Omental fat pad (tissue), 4 donors: ENCODE measurements around the gene ATF7IP. TPM values are rescaled to one million over a fixed set of nuclear protein-coding genes. Genes with fewer than 3 reads are reported as not detected.

Experiments
- ATAC-seq: fragments of 150-250 bp; one replicate; pipeline ENCODE4 v1.9.1; 2016; ENCODE audit warnings: mild to moderate bottlenecking, moderate library complexity; ENCODE audit not compliant: low FRiP score
- DNase-seq: peaks from one replicate; pipeline ENCODE4 v3.0.0-alpha.2; 2019; ENCODE audit warnings: low spot score
- CTCF ChIP-seq, 3 donors: fragments of 450-650 bp; IDR thresholded peaks; one replicate each; pipeline ENCODE4 v1.5.1; 2016 to 2017; ENCODE audit warnings: antibody characterized with exemption in 3 of 3, mild to moderate bottlenecking in 3 of 3, moderate library complexity in 2 of 3
- total RNA-seq, 4 donors: library from RNA; depleted of rRNA; stranded (reverse); fragments of >200 nt; gene quantifications; one replicate each; pipeline ENCODE4 v1.1.0, GENCODE V29; 2016

Gene ATF7IP
- total RNA-seq, 4 donors from 2014 or later, result 23.9 to 70.0 (median 34.2) TPM

GRCh38 chr12:14545144-14546124 is 180.0 kb downstream of the ATF7IP start:
- DNase-seq, result no peak
- no peak for TF ChIP-seq CTCF (IDR thresholded peaks at IDR 0.05)
- no peak for ATAC-seq

- TF ChIP-seq CTCF (IDR thresholded peaks at IDR 0.05), result no peak
- ATAC-seq (no peak), DNase-seq (no peak)
Measured at GRCh38 chr12:14547571-14547970, 182.1 kb downstream of the ATF7IP start.

- TF ChIP-seq CTCF (IDR thresholded peaks at IDR 0.05), result no peak
- ATAC-seq (no peak), DNase-seq (no peak)
Measured at GRCh38 chr12:14548609-14549008, 183.1 kb downstream of the ATF7IP start.

Other genes with a start within 250 kb of the ATF7IP start
- 10 to 100 TPM; 16.1 to 26.5 (median 19.8) TPM for gene PLBD1, start 202.2 kb downstream of the ATF7IP start, total RNA-seq